Activated naive CD8-positive, alpha-beta T cell treated with anti-CD3 and anti-CD28 coated beads, Interleukin-2, amount 50 U/mL, for 24 hours (primary cell): ENCODE measurements around the gene PALD1.
"Not testable (repeated sequence)": the region's sequence is repeated elsewhere in the genome, so short reads cannot be mapped to it uniquely, and the experiment has no call there.

Experiments used
- ATAC-seq: fragments of 150-1000 bp; cut with Tn5 transposase; one replicate; pipeline ENCODE4 v1.10.0; 2021
- DNase-seq: peaks from one replicate; pipeline ENCODE4 v3.0.0; 2021
- H3K27ac Mint-ChIP-seq: one replicate; pipeline ENCODE4 v1.8.0; 2021; ENCODE audit warnings: mild to moderate bottlenecking, mixed read lengths
- H3K27me3 Mint-ChIP-seq: one replicate; pipeline ENCODE4 v1.8.0; 2021; ENCODE audit warnings: mixed read lengths
- H3K36me3 Mint-ChIP-seq: one replicate; pipeline ENCODE4 v1.8.0; 2021; ENCODE audit warnings: low read depth, mixed read lengths
- H3K4me1 Mint-ChIP-seq: one replicate; pipeline ENCODE4 v1.8.0; 2021; ENCODE audit warnings: mixed read lengths
- H3K4me3 Mint-ChIP-seq: one replicate; pipeline ENCODE4 v1.8.0; 2021; ENCODE audit warnings: mild to moderate bottlenecking, moderate library complexity, mixed read lengths
- H3K9me3 Mint-ChIP-seq: one replicate; pipeline ENCODE4 v1.8.0; 2021; ENCODE audit warnings: mixed read lengths

Gene PALD1

DNA sequence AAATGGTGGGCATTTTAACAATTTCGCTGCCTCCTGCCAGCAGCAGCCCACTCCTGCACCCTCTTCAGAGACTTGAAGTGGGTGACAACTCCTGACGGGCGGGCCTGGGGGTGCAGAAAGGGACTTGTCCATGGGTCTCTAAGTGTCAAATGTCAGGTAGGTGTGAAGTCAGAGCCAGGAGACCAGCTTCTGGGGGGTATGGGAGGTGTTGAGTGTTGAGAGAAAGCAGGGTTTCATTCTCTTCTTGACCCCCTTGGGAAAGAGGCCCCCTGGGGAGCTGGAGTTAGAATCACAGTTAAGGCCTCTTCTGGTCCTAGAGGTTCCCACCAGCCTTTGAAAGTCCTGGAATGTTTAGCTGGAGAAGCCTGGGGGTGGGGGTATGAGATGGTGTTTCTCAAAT lies 11.6 kb upstream of the PALD1 start:
- DNase-seq, result no peak
- no peaks in the 10 kb centered on the region for H3K9me3 Mint-ChIP-seq
- H3K4me3 Mint-ChIP-seq, result no peak overlapping the region
- no peaks in the 10 kb centered on the region for H3K27me3 Mint-ChIP-seq
- no peaks in the 10 kb centered on the region for H3K4me1 Mint-ChIP-seq
- H3K27ac Mint-ChIP-seq, result no peak overlapping the region
- ATAC-seq, result no peak
- no peaks in the 10 kb centered on the region for H3K36me3 Mint-ChIP-seq

- no peak for DNase-seq
- no peaks in the 10 kb centered on the region for H3K9me3 Mint-ChIP-seq
- peaks cover 14% of the 10 kb centered on the region for H3K27me3 Mint-ChIP-seq
- no peak overlapping the region for H3K27ac Mint-ChIP-seq
- no peaks in the 10 kb centered on the region for H3K36me3 Mint-ChIP-seq
- H3K4me3 Mint-ChIP-seq, result no peak overlapping the region
- no peak for ATAC-seq
- H3K4me1 Mint-ChIP-seq, result peaks cover 26% of the 10 kb centered on the region
Observed at GRCh38 chr10:70472799-70473454, 5.6 kb upstream of the PALD1 start.

GRCh38 chr10:70474780-70475179 lies 3.8 kb upstream of the PALD1 start:
- DNase-seq, result no peak
- H3K36me3 Mint-ChIP-seq, result no peaks in the 10 kb centered on the region
- no peak overlapping the region for H3K4me3 Mint-ChIP-seq
- no peaks in the 10 kb centered on the region for H3K9me3 Mint-ChIP-seq
- no peak for ATAC-seq
- H3K27ac Mint-ChIP-seq, result no peak overlapping the region
- H3K4me1 Mint-ChIP-seq, result peaks cover 37% of the 10 kb centered on the region
- H3K27me3 Mint-ChIP-seq, result peaks cover 17% of the 10 kb centered on the region

- Mint-ChIP-seq H3K4me3 (no peak overlapping the region), H3K4me1 (peaks cover 45% of the 10 kb centered on the region), H3K9me3 (no peaks in the 10 kb centered on the region), H3K36me3 (no peaks in the 10 kb centered on the region), H3K27ac (no peak overlapping the region), H3K27me3 (peaks cover 21% of the 10 kb centered on the region)
- no peak for DNase-seq
- no peak for ATAC-seq
Observed at GRCh38 chr10:70475661-70476060, 2.9 kb upstream of the PALD1 start.

DNA sequence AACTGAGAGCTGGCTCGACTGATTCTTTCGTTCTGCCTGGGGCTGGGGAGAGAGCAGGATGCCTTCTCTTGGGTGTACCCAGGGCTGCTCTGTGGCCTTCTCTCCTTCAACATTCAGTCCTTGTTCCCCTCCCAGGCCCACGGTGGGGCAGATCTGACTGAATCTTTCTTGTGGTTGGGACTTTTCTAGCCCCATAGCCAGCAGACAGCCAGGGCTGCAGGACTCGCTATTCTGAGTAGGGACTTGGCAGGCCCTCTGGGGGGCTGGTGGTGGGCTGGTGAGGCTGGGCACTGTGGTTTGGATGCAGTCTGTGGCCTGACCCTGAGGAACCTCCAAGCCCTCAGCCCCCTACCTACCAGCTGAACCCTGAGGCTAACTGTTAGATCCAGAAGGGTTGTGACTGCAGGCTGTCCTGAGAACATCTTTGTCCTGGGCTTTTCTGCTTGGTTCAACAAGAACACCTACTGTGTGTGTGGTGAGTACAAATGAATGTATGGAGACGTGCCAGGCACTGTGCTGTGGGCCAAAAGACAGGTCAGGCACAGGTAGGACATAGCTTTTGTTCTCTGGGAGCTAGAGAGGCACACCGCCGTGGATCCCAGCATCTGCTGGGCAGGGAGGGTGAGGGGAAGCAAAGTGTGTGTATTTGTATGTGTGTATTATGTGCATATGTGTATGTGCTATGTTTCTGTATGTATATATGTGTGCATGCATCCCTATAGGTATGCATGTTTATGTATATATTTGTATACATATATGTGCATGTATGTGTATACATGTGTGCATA lies 2.1 kb upstream of the PALD1 start:
- Mint-ChIP-seq H3K4me3 (no peak overlapping the region), H3K27ac (peak overlapping the region; percentile 86), H3K27me3 (peaks cover 21% of the 10 kb centered on the region), H3K4me1 (peaks cover 49% of the 10 kb centered on the region), H3K36me3 (no peaks in the 10 kb centered on the region), H3K9me3 (no peaks in the 10 kb centered on the region)
- DNase-seq (peak; percentile 26), ATAC-seq (no peak)

GRCh38 chr10:70477661-70478162 lies 855 bp upstream of the PALD1 start:
- Mint-ChIP-seq H3K36me3 (no peaks in the 10 kb centered on the region), H3K27me3 (peaks cover 21% of the 10 kb centered on the region), H3K4me1 (peaks cover 49% of the 10 kb centered on the region), H3K4me3 (peak overlapping the region; percentile 72), H3K9me3 (no peaks in the 10 kb centered on the region), H3K27ac (peak overlapping the region; percentile 86)
- ATAC-seq (peak; percentile 42), DNase-seq (peak; percentile 75)

DNA sequence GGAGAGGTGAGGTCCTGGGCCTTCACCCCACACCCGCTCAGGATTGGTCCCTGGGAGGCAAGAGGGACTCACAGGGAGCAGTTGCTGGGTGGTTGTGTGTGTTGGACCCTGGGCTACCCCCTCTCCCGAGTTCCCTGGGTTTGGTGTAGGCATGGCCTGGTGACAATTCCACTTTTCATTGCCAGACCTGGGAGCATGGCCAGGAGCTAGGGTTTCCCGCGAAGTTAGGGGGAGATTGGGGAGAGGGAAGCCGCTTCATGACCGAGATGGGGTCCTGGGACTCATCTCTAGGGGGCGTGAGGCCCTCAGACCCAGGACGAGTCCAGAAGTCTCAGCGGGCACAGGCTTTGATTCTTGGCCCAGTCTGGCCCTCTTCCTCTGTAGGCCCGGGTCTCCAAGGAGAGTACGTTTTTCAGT lies 606 bp downstream of the PALD1 start:
- peaks cover 49% of the 10 kb centered on the region for H3K4me1 Mint-ChIP-seq
- DNase-seq (no peak), ATAC-seq (no peak)
- no peaks in the 10 kb centered on the region for H3K36me3 Mint-ChIP-seq
- peak overlapping the region; percentile 75 for H3K4me3 Mint-ChIP-seq
- peaks cover 15% of the 10 kb centered on the region for H3K27me3 Mint-ChIP-seq
- no peak overlapping the region for H3K27ac Mint-ChIP-seq
- no peaks in the 10 kb centered on the region for H3K9me3 Mint-ChIP-seq

- peaks cover 15% of the 10 kb centered on the region for H3K27me3 Mint-ChIP-seq
- ATAC-seq (no peak), DNase-seq (no peak)
- H3K9me3 Mint-ChIP-seq, result no peaks in the 10 kb centered on the region
- H3K4me3 Mint-ChIP-seq, result peak overlapping the region; percentile 75
- peaks cover 49% of the 10 kb centered on the region for H3K4me1 Mint-ChIP-seq
- H3K36me3 Mint-ChIP-seq, result no peaks in the 10 kb centered on the region
- H3K27ac Mint-ChIP-seq, result peak overlapping the region; percentile 19
Observed at GRCh38 chr10:70479626-70480238, 1.2 kb downstream of the PALD1 start.

DNA sequence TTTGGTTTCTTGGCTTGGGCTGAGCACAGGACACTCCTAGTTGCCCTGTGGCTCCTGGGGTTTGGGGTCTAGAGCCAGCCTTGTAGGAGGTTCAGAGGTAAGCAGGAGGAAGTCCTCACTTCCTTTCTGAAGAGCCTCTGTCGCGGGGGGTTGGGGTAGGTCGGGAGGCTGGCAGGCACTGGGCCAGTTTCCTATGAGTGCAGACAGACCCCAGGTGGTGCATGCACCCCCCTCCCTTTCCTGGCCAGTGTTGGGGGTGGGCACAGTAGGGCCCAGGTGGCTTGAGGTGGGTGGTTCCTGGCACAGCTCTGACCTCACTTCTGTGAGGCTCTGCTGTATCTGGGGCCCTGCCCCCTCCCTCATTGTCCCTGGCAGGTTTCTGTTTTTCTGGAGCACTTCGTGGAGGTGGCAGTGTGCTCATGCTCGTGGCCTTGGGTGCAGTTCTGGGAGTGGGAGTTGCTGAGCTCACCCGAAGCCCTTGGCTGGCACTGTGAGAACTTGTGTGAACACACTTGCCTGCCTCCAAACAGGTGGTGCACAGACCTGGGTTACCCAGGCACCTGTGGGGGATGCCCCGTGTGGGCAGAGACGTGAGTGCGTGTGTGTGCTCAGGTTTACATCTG lies 1.8 kb downstream of the PALD1 start:
- Mint-ChIP-seq H3K27me3 (peaks cover 13% of the 10 kb centered on the region), H3K36me3 (no peaks in the 10 kb centered on the region), H3K27ac (peak overlapping the region; percentile 19), H3K4me1 (peaks cover 46% of the 10 kb centered on the region), H3K4me3 (peak overlapping the region; percentile 75), H3K9me3 (no peaks in the 10 kb centered on the region)
- peak; percentile 11 for ATAC-seq
- DNase-seq, result peak; percentile 29

DNA sequence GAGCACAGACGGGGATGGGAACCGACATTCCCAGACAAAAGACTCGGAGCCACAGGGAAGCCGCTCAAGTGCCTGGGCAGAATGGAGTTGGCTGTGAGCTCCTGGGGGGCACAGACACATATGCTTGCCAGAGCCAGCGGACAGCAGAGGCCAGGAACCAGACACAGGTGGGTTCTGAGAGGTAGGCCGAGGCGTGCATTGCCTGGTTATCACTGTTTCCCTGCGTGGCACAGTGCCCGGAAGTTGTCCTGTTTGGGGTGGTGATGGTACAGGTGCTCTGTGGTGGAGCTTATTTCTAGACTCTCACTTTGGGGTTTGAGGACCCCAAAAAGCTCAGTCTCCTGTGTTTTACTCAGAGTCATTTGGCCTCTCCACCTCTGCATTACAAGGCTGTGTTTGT lies 2.5 kb downstream of the PALD1 start:
- H3K9me3 Mint-ChIP-seq, result no peaks in the 10 kb centered on the region
- peaks cover 39% of the 10 kb centered on the region for H3K4me1 Mint-ChIP-seq
- H3K27ac Mint-ChIP-seq, result no peak overlapping the region
- DNase-seq (no peak), ATAC-seq (no peak)
- H3K36me3 Mint-ChIP-seq, result peaks cover under 1% of the 10 kb centered on the region
- peaks cover 13% of the 10 kb centered on the region for H3K27me3 Mint-ChIP-seq
- H3K4me3 Mint-ChIP-seq, result no peak overlapping the region

DNA sequence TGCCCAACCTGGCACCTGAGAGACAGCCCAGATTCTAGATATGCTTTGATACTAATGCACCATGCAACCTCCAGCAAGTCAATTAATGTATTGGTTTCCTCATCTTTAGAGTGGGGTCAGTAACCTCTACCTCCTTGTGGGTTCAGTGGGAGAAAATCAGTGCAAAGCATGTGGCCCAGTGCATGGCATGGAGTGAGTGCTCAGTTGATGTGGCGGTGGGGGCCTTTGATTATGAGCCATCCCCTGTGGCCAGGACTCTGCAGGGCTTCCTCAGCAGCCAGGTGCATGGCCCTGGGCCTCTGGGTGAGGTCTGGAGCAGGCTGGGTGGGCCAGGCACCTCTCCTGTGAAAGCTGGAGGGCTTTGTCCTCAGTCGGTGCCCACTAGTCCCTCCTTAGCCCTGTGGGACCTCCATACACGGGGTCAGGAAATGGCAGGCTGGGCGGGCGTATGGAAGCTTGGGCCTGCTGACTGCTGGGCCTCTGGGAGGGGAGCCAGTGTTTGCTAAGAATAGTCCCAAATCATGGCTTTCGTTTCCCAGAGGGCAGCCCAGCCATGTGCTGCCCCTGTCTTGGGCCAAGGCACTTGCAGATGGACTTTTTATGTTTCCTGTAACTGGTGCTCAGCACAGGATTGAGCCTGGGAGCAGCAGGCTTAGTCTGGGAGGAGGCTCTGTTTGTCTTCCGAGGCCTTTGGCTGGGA lies 3.4 kb downstream of the PALD1 start:
- H3K9me3 Mint-ChIP-seq, result no peaks in the 10 kb centered on the region
- H3K36me3 Mint-ChIP-seq, result peaks cover 2% of the 10 kb centered on the region
- H3K27me3 Mint-ChIP-seq, result peaks cover 10% of the 10 kb centered on the region
- H3K27ac Mint-ChIP-seq, result no peak overlapping the region
- ATAC-seq (no peak), DNase-seq (no peak)
- H3K4me1 Mint-ChIP-seq, result peaks cover 31% of the 10 kb centered on the region
- no peak overlapping the region for H3K4me3 Mint-ChIP-seq

GRCh38 chr10:70482982-70483760 lies 4.6 kb downstream of the PALD1 start:
- Mint-ChIP-seq H3K4me1 (peaks cover 21% of the 10 kb centered on the region), H3K27me3 (peaks cover 7% of the 10 kb centered on the region), H3K36me3 (peaks cover 2% of the 10 kb centered on the region), H3K9me3 (no peaks in the 10 kb centered on the region), H3K27ac (no peak overlapping the region), H3K4me3 (no peak overlapping the region)
- no peak for ATAC-seq
- no peak for DNase-seq

DNA sequence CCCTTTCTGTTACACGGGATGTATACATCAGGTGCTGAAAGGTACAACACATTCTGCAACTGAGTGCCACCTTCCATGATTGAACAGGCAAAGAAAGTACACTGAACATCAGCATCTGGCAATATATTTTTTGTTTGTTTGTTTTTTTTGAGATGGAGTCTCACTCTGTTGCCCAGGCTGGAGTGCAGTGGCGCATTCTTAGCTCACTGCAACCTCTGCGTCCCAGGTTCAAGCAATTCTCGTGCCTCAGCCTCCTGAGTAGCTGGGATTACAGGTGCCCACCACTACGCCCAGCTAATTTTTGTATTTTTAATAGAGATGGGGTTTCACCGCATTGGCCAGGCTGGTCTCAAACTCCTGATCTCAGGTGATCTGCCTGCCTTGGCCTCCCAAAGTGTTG lies 5.3 kb downstream of the PALD1 start:
- H3K27me3 Mint-ChIP-seq, H3K27ac Mint-ChIP-seq, ATAC-seq, H3K36me3 Mint-ChIP-seq, H3K4me3 Mint-ChIP-seq, DNase-seq, H3K9me3 Mint-ChIP-seq: not testable (repeated sequence)
- H3K4me1 Mint-ChIP-seq, result peaks cover 20% of the 10 kb centered on the region
